MCF 10A (cell line): ENCODE results near the gene CCDC136. TPM values are rescaled to one million over a fixed set of nuclear protein-coding genes. Genes with fewer than 3 reads are reported as not detected.

ENCODE experiments used
- BruUV-seq: library from RNA; stranded (reverse); fragments of 400-500 nt; replicated peaks from 2 replicates; lab custom pipeline; 2021; lab: Mats Ljungman, UMichigan
- CTCF ChIA-PET: fragments of 300-600 bp; sonication (Branson Sonifier 250); formaldehyde crosslinking; extraction: SDS; loops from one replicate; lab custom pipeline; 2021; ENCODE audit warnings: antibody characterized with exemption, inconsistent platforms; lab: Yijun Ruan, JAX
- POLR2A ChIA-PET: fragments of 300-600, 350-650 bp; sonication (Branson Sonifier 250); formaldehyde crosslinking; extraction: SDS; loops from one replicate; lab custom pipeline; 2020; ENCODE audit warnings: antibody characterized with exemption, inconsistent platforms; lab: Yijun Ruan, JAX
- DNase-seq: peaks from one replicate; pipeline ENCODE4 v3.0.0-alpha.2; 2018; ENCODE audit not compliant: unreplicated experiment
- H3K27ac Mint-ChIP-seq: one replicate; pipeline ENCODE4 v1.8.0; 2022; ENCODE audit warnings: mild to moderate bottlenecking, low read depth, mixed read lengths; ENCODE audit not compliant: unreplicated experiment
- H3K27me3 Mint-ChIP-seq: one replicate; pipeline ENCODE4 v1.8.0; 2022; ENCODE audit warnings: mixed read lengths; ENCODE audit not compliant: insufficient read depth, unreplicated experiment
- H3K36me3 Mint-ChIP-seq: one replicate; pipeline ENCODE4 v1.8.0; 2022; ENCODE audit warnings: mild to moderate bottlenecking, moderate library complexity, mixed read lengths; ENCODE audit not compliant: insufficient read depth, unreplicated experiment
- H3K4me1 Mint-ChIP-seq: one replicate; pipeline ENCODE4 v1.8.0; 2022; ENCODE audit warnings: mixed read lengths; ENCODE audit not compliant: insufficient read depth, unreplicated experiment
- H3K4me3 Mint-ChIP-seq: one replicate; pipeline ENCODE4 v1.8.0; 2022; ENCODE audit warnings: mild to moderate bottlenecking, moderate library complexity, mixed read lengths; ENCODE audit not compliant: unreplicated experiment
- H3K9me3 Mint-ChIP-seq: one replicate; pipeline ENCODE4 v1.8.0; 2022; ENCODE audit warnings: mixed read lengths; ENCODE audit not compliant: unreplicated experiment
- CTCF ChIP-seq: fragments of 200-600 bp; IDR thresholded peaks from one replicate; pipeline ENCODE4 v1.8.0; 2022; ENCODE audit warnings: antibody characterized with exemption, mild to moderate bottlenecking; ENCODE audit not compliant: unreplicated experiment
- intact Hi-C: fragments of 100-400 bp; cut with micrococcal nuclease; formaldehyde crosslinking; loops from 2 replicates; pipeline ENCODE4 v1.14.1; 2022
- total RNA-seq: library from RNA; stranded (reverse); gene quantifications from 2 replicates; pipeline ENCODE4 v1.2.3, GENCODE V29; 2022

The CCDC136 gene
- total RNA-seq, 1 experiment from 2014 or later: 3.5 TPM

GRCh38 chr7:128821724-128822123 is 30.0 kb downstream of the CCDC136 start:
- no TSS peak for BruUV-seq
- TF ChIP-seq CTCF: no peak
- CTCF ChIA-PET: no interaction called here
- Mint-ChIP-seq H3K4me1 (no peaks in the 10 kb centered on the region), H3K27ac (no peak overlapping the region), H3K27me3 (peaks cover 61% of the 10 kb centered on the region), H3K9me3 (no peaks in the 10 kb centered on the region), H3K36me3 (no peaks in the 10 kb centered on the region), H3K4me3 (no peak overlapping the region)
- POLR2A ChIA-PET: no interaction called here
- intact Hi-C loops: no loop called here
- DNase-seq: no peak

GRCh38 chr7:128826512-128826911 is 34.7 kb downstream of the CCDC136 start:
- intact Hi-C loops: no loop called here
- Mint-ChIP-seq H3K27me3 (peaks cover 26% of the 10 kb centered on the region), H3K4me1 (no peaks in the 10 kb centered on the region), H3K4me3 (no peak overlapping the region), H3K36me3 (no peaks in the 10 kb centered on the region), H3K9me3 (no peaks in the 10 kb centered on the region), H3K27ac (no peak overlapping the region)
- TF ChIP-seq CTCF: no peak
- BruUV-seq: no TSS peak
- POLR2A ChIA-PET: interaction anchor here (0.6 kb wide), 1 partner anchor 8 kb away, joined by 3 read pairs; no protein-coding TSS in a partner anchor
- CTCF ChIA-PET: interaction anchor here (1.2 kb wide), 1 partner anchor 13 kb away, joined by 5 read pairs; no protein-coding TSS in a partner anchor
- DNase-seq: no peak

DNA sequence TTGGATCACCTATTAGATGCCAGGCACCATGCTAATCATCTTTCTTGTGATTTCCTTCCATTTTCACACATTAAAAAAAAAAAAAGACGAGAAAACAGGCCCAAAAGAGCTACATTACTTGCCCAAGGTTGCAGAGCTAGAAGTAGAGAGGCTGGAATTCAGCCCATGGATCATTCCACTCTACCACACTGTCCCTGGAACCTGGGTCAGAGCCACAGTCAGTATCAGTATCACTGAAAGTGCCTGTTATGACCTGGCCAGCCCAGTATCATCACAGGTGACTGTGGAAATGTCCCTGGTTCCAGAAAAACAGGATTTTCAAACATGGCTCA is 35.1 kb downstream of the CCDC136 start:
- CTCF ChIA-PET: interaction anchor here (1.2 kb wide), 1 partner anchor 13 kb away, joined by 5 read pairs; no protein-coding TSS in a partner anchor
- Mint-ChIP-seq H3K9me3 (no peaks in the 10 kb centered on the region), H3K36me3 (no peaks in the 10 kb centered on the region), H3K4me1 (no peaks in the 10 kb centered on the region), H3K27ac (no peak overlapping the region), H3K4me3 (no peak overlapping the region), H3K27me3 (peaks cover 22% of the 10 kb centered on the region)
- no peak for DNase-seq
- intact Hi-C loops: no loop called here
- no peak for TF ChIP-seq CTCF
- no TSS peak for BruUV-seq
- POLR2A ChIA-PET: interaction anchor here (0.6 kb wide), 1 partner anchor 8 kb away, joined by 3 read pairs; no protein-coding TSS in a partner anchor

- intact Hi-C loops: no loop called here
- H3K36me3 Mint-ChIP-seq: no peaks in the 10 kb centered on the region
- H3K4me1 Mint-ChIP-seq: no peaks in the 10 kb centered on the region
- ChIA-PET POLR2A (no interaction called here), CTCF (interaction anchor here (0.6 to 1.2 kb wide), 2 partner anchors 14 to 54 kb away, joined by 3 to 5 read pairs; no protein-coding TSS in a partner anchor)
- H3K27ac Mint-ChIP-seq: peak overlapping the region; percentile 53
- DNase-seq: peak; percentile 69
- no peak overlapping the region for H3K4me3 Mint-ChIP-seq
- no peak for TF ChIP-seq CTCF
- peaks cover 17% of the 10 kb centered on the region for H3K27me3 Mint-ChIP-seq
- no peaks in the 10 kb centered on the region for H3K9me3 Mint-ChIP-seq
- no TSS peak for BruUV-seq
Observed at GRCh38 chr7:128827248-128827958, 35.6 kb downstream of the CCDC136 start.
